GM20000 (cell line): ENCODE results near the gene GLG1.
"Not testable (repeated sequence)": the region's sequence is repeated elsewhere in the genome, so short reads cannot be mapped to it uniquely, and the experiment has no call there.

Experiments
- DNase-seq: peaks from one replicate; pipeline ENCODE4 v3.0.0; 2012; ENCODE audit warnings: low spot score
- TF ChIP-seq, protein P1 (sequence below): IDR thresholded peaks from 2 replicates; pipeline ENCODE4 v1.5.1; 2012; ENCODE audit warnings: mild to moderate bottlenecking, control low read depth; ENCODE audit errors: extremely low read depth, missing control alignments

The GLG1 gene

DNA sequence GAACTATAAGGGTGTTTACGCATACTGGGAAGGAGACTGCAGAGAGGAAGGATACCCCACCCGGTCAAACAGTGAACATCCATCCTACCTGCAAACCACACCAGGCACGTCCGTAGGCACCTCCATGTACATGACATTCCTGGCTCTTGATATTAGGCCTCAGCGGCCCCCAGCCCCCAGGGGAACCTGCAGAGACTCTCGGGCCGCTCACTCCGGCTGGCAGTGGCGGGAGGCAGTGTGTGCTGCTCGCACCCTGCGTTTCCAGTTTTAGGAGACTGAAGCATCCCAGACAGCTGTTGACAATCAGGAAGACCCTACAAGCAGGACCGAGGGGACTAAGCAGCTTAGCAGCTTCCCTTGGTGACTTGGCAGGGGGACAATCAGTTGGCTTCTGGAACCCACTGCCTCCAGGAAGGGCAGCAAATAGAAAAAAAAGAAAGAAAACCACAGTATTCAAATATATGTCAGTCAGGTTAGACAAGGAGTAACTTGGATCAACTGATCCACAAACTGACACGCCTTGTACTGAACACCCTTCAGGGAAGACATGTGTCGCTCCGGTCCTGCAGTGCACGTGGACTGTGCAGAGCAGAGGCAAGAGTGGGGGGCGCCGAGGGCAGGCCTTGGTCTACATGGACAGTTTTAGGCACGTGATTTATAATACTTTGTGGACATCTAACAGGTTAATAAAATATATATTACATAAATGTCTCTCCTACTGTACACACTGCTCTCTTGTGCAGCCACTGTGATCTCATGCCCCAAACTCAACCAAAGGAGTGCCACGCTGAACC, 155.8 kb downstream of the GLG1 start:
- TF ChIP-seq, protein P1, sequence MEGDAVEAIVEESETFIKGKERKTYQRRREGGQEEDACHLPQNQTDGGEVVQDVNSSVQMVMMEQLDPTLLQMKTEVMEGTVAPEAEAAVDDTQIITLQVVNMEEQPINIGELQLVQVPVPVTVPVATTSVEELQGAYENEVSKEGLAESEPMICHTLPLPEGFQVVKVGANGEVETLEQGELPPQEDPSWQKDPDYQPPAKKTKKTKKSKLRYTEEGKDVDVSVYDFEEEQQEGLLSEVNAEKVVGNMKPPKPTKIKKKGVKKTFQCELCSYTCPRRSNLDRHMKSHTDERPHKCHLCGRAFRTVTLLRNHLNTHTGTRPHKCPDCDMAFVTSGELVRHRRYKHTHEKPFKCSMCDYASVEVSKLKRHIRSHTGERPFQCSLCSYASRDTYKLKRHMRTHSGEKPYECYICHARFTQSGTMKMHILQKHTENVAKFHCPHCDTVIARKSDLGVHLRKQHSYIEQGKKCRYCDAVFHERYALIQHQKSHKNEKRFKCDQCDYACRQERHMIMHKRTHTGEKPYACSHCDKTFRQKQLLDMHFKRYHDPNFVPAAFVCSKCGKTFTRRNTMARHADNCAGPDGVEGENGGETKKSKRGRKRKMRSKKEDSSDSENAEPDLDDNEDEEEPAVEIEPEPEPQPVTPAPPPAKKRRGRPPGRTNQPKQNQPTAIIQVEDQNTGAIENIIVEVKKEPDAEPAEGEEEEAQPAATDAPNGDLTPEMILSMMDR = no peak
- no peak for DNase-seq

DNA sequence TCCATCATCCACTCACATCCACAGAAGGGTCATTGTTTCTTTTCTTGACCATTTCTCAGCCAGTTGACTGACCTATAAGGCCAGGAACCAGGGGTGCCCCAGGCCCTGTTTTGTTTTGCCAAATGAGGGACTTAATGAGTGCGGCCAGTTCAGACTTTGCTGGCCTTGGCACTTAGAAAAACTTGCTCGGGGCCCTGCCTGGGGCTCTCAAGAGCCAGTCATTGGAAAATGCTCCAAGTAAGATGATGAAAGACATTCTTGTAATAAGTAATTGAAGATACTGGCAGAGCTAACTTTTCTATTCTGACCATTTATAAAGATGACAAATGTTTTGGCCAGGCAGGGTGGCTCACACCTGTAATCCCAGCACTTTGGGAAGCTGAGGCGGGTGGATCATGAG, 156.7 kb downstream of the GLG1 start:
- DNase-seq = no peak
- TF ChIP-seq, protein P1 = no peak

DNA sequence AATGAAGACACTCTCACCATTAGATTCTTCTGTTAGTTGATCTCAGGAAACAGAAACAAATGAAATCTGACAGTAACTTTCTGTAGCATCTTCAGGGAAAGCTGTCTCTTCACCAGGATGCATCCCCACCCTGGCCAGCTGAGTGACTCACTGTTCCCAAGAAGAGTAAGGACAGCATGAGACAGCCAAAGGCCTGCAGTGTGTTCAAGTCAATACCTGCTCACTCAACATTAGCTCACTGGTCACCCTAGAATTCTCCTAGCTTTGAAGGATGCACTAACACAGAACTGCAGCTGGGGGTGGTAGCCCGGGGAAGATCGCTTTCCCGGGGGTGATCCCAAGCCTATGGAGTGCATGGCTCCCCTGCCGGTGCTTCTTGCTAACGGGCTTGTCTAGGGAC, 157.4 kb downstream of the GLG1 start:
- DNase-seq = no peak

DNA sequence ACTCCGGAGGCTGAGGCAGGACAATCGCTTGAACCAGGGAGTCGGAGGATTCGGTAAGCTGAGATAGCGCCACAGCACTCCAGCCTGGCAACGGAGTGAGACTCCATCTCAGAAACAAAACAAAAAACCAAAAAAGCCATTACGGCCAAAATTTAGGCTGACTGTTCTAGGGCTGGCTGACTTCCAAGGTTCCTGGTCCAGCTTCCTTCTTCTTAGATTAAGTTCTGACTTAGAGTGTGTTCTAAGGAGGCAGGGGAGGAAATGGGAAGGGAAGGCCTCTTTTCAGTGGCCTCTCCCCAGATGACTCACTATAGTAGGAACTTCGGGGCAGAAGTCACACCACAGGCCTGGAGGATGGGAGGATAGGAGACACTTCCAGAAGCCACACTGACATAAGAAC, 157.9 kb downstream of the GLG1 start:
- TF ChIP-seq, protein P1 = no peak
- DNase-seq = no peak

More for the DNA sequence above, 157.4 kb downstream of the GLG1 start:
- TF ChIP-seq, protein P1 = no peak

DNA sequence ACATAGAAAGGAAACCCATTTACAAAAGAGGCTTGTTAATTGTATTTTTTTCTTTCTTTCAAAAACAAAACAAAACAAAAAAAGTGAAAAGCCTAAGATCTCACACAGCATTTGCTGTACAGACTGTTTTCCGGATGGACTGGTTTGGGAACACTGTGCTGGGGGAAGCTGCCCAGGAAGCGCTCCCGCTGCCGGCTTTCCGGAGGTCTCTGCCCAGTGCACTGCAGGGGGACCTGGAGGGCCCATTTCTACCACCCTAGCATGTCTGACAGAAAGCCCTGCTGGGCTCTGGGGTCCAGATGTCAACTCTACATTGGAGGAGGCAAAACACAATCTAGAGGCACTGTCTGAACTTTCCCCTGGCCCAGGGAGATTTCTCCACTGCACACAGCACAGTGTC, 159.3 kb downstream of the GLG1 start:
- TF ChIP-seq, protein P1 = no peak
- no peak for DNase-seq

DNA sequence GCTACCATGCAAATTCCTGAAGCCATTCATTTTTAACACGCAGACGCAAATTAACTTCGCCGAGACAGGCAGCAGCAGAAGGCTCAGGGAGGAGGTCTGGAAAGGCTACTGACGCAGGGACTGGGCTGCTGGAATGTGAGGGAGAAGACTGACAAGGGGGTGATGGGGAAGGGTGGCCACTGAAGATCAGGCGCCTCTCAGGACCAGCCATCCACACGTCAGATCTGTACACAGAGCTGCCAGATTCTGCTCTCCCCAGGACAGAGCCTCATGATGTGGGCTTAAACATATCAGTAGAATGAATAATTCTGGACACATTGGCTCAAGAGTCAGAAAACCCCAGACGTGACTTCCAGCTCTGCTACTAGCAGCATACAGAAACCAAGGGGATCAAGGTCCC, 160.0 kb downstream of the GLG1 start:
- TF ChIP-seq, protein P1 = no peak
- no peak for DNase-seq

DNA sequence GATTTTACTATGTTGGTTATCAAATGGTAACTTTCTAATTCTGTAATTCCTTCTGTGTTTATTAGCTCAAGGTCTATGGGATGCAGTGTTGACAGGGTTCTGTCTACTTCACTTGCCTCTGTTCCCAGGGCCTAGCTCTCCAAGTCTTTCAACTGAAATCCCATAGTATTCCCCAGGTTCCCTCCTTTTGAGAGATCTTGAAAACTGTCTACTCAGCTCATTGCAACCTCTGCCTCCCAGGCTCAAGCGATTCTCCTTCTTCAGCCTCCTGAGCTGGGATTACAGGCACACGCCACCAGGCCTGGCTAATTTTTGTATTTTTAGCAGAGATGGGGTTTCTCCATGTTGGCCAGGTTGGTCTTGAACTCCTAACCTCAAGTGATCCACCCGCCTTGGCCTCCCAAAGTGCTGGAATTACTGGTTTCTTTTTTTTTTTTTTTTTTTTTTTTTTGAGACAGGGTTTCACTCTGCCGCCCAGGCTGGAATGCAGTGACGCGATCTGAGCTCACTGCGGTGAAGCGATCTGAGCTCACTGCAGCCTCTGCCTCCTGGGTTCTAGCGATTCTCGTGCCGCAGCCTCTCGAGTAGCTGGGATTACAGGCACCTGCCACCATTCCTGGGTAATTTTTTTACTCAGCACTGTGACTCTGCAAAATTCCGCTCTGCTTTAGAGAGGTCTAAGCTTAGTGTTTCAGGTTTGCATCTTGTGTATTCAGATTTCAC, 163.1 kb downstream of the GLG1 start:
- not testable (repeated sequence) for DNase-seq
